DMS153 treated with DMSO at 0.1 percent for 48 hours (cell line): ENCODE data around the gene TAF5.
"Not testable (repeated sequence)": the region's sequence is repeated elsewhere in the genome, so short reads cannot be mapped to it uniquely, and the experiment has no call there.

Experiments used
- DNase-seq: peaks from one replicate; lab custom pipeline; 2025; ENCODE audit not compliant: unreplicated experiment; lab: John Stamatoyannopoulos, UW

Gene TAF5

GRCh38 chr10:103413564-103413963, 45.8 kb downstream of the TAF5 start:
- no peak for DNase-seq

DNA sequence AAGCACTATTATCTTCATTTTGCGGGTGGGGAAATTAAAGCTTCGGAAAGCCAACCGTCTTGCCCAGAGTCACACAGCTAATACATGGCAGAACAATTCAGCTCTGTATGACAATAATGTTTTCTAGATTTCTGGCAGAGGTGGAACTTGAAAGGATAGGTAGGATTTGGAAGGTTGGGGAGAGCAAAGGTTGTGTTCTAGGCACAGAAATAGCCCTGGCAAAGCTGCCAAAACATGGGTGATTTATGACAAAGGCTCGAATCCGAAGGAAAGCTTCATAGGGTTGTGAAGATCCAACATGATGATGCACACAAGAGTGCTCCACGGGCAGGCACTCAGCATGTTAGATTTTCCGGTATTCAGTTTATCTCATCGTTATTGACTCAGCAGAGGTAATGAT, 47.8 kb downstream of the TAF5 start:
- DNase-seq: no peak

GRCh38 chr10:103416436-103417147, 48.8 kb downstream of the TAF5 start:
- DNase-seq: peak; percentile 17

- not testable (repeated sequence) for DNase-seq
These were observed 49.3 kb downstream of the TAF5 start for GRCh38 chr10:103417148-103417469.

GRCh38 chr10:103417601-103418000, 49.8 kb downstream of the TAF5 start:
- no peak for DNase-seq

GRCh38 chr10:103419101-103419500, 51.3 kb downstream of the TAF5 start:
- no peak for DNase-seq

DNA sequence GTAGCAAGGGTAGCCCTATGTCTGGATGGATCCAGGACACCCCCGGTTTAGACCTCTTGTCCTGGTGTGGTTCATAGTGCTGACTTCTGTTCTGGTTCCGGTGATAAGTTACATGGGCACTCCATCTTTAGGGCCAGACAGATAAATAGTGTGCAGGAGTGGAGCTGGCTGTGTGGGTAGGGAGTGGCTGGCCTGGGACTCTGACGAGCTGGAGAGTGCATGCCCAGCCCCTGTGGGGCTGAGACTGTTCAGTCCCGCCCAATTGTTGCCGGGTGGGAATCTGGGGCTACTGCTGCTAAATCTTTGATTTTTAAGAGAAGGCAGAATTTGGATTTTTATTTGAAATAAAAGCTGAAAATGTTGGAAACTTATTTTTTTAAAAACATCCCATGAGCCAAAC, 56.0 kb downstream of the TAF5 start:
- DNase-seq: no peak

DNA sequence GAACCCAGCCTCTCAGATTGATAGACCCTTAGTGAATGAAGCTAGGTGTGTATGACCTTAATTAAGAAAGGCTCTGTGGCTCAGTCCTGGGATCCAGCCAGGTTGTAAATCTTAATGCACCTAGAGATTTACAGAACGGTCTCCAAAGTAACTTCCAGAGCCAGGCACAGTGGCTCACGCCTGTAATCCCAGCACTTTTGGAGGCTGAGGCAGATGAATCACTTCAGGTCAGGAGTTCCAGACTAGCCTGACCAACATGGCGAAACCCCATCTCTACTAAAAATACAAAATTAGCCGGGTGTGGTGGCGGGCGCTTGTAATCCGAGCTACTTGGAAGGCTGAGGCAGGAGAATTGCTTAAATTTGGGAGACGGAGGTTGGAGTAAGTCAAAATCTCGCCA, 60.1 kb downstream of the TAF5 start:
- no peak for DNase-seq

- no peak for DNase-seq
These were observed 61.3 kb downstream of the TAF5 start for GRCh38 chr10:103428989-103429643.

- DNase-seq: no peak
These were observed 61.9 kb downstream of the TAF5 start for GRCh38 chr10:103429647-103430046.

GRCh38 chr10:103431902-103432301, 64.1 kb downstream of the TAF5 start:
- no peak for DNase-seq

DNA sequence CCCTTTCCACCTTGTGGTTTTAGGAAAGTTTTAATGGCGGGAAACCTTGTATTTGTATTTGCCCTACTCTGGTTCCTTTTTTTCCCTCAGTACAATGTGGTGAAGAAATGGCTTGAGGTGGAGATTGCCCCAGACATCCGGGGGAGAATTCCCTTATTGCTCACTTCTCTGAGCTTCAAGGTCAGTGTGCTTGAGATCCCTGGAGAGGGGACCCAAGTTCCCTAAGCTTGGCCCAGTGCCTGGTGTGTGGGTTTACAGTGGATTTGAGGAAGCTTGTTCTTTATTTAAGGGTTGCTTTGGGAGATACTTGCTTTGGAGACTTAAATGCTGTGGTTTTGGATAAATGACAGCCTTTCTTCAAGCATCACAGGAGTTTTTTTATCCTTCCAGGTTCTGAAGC, 66.1 kb downstream of the TAF5 start:
- no peak for DNase-seq
